Naive thymus-derived CD4-positive, alpha-beta T cell (primary cell): Measurements from ENCODE around the gene HS6ST3. TPM values are rescaled to one million over a fixed set of nuclear protein-coding genes. Genes with fewer than 3 reads are reported as not detected.

Experiments used
- ATAC-seq: fragments of 150-1000 bp; cut with Tn5 transposase; 2 replicates; pipeline ENCODE4 v1.10.0; 2021; ENCODE audit warnings: mild to moderate bottlenecking, moderate library complexity
- CTCF ChIA-PET: fragments of 350-600 bp; sonication (Branson Sonifier 250); formaldehyde crosslinking; loops from one replicate; lab custom pipeline; 2021; ENCODE audit warnings: antibody characterized with exemption; lab: Charles Lee
- POLR2A ChIA-PET: fragments of 350-600 bp; sonication (Branson Sonifier 250); formaldehyde crosslinking; loops from one replicate; lab custom pipeline; 2021; ENCODE audit warnings: antibody characterized with exemption, inconsistent platforms; lab: Charles Lee
- DNase-seq, 9 donors: peaks; one replicate each; pipeline versions ENCODE4 v3.0.0 to v3.0.0-alpha.2; 2020 to 2022; ENCODE audit warnings: mixed read lengths in 1 of 9
- H3K27ac ChIP-seq: one replicate; pipeline ENCODE4 v1.7.0; 2013; ENCODE audit warnings: mild to moderate bottlenecking, low read depth, low read length, moderate library complexity
- H3K27me3 ChIP-seq, 2 donors: one replicate each; pipeline ENCODE4 v1.7.0; 2013; ENCODE audit warnings: low read length in 2 of 2, mild to moderate bottlenecking in 2 of 2, moderate library complexity in 2 of 2; ENCODE audit not compliant: control insufficient read depth in 2 of 2, insufficient read depth in 2 of 2
- H3K36me3 ChIP-seq, 3 experiments: 1 replicate in 2 of 3; 2 replicates in 1 of 3; pipeline ENCODE4 v1.7.0; 2013; ENCODE audit warnings: low read length in 3 of 3, mild to moderate bottlenecking in 3 of 3, moderate library complexity in 1 of 3; ENCODE audit not compliant: insufficient read depth in 3 of 3, control insufficient read depth in 2 of 3
- H3K4me1 ChIP-seq, 2 donors: one replicate each; pipeline ENCODE4 v1.7.0; 2013; ENCODE audit warnings: low read length in 2 of 2, mild to moderate bottlenecking in 2 of 2, moderate library complexity in 1 of 2; ENCODE audit not compliant: control insufficient read depth in 2 of 2, insufficient read depth in 2 of 2
- H3K4me3 ChIP-seq: 2 replicates; pipeline ENCODE4 v1.7.0; 2013; ENCODE audit warnings: mild to moderate bottlenecking, low read length
- H3K9me3 ChIP-seq, 3 experiments: 1 replicate in 2 of 3; 2 replicates in 1 of 3; pipeline ENCODE4 v1.7.0; 2013; ENCODE audit warnings: low read length in 3 of 3; ENCODE audit not compliant: control insufficient read depth in 2 of 3
- H3K27ac Mint-ChIP-seq, 9 donors: one replicate each; pipeline ENCODE4 v1.8.0; 2020 to 2022; ENCODE audit warnings: mixed read lengths in 9 of 9, mild to moderate bottlenecking in 8 of 9, moderate library complexity in 5 of 9, inconsistent platforms in 2 of 9
- H3K27me3 Mint-ChIP-seq, 5 donors: one replicate each; pipeline ENCODE4 v1.8.0; 2021 to 2022; ENCODE audit warnings: mixed read lengths in 5 of 5, mild to moderate bottlenecking in 1 of 5
- H3K36me3 Mint-ChIP-seq, 5 donors: one replicate each; pipeline ENCODE4 v1.8.0; 2020 to 2022; ENCODE audit warnings: mixed read lengths in 5 of 5, mild to moderate bottlenecking in 3 of 5, inconsistent platforms in 1 of 5
- H3K4me1 Mint-ChIP-seq, 7 donors: one replicate each; pipeline ENCODE4 v1.8.0; 2020 to 2022; ENCODE audit warnings: mixed read lengths in 7 of 7, mild to moderate bottlenecking in 3 of 7, inconsistent platforms in 1 of 7
- H3K4me3 Mint-ChIP-seq, 10 donors: one replicate each; pipeline ENCODE4 v1.8.0; 2020 to 2022; ENCODE audit warnings: mild to moderate bottlenecking in 10 of 10, mixed read lengths in 10 of 10, moderate library complexity in 6 of 10, inconsistent platforms in 2 of 10
- H3K9me3 Mint-ChIP-seq, 11 donors: one replicate each; pipeline ENCODE4 v1.8.0; 2020 to 2022; ENCODE audit warnings: mixed read lengths in 11 of 11, mild to moderate bottlenecking in 4 of 11, inconsistent platforms in 1 of 11, moderate library complexity in 1 of 11
- intact Hi-C, 2 donors: fragments of 100-400 bp; cut with micrococcal nuclease; formaldehyde crosslinking; loops; one replicate each; pipeline ENCODE4 v1.15.1; 2023
- polyA plus RNA-seq, 2 donors: library from polyadenylated mRNA; unstranded; fragments of 300-500 nt; fragmentation: Illumina TruSeq; gene quantifications; one replicate each; pipeline ENCODE4 v1.2.3, GENCODE V29; 2021
- total RNA-seq, 6 experiments: library from RNA in 5 of 6; stranded (reverse) in 5 of 6; gene quantifications; 1 replicate in 5 of 6; 2 replicates in 1 of 6; pipeline ENCODE4 v1.2.3 and lab custom pipeline; 2021 to 2026

Gene HS6ST3
- total and polyA plus RNA-seq, 7 experiments from 2014 or later = not detected

GRCh38 chr13:96796091-96796633 lies 706.3 kb downstream of the HS6ST3 start:
- peaks cover 0 to 7% (median 0%) of the 10 kb centered on the region in 11 donors for H3K9me3 Mint-ChIP-seq
- H3K4me3 Mint-ChIP-seq = no peak overlapping the region
- ATAC-seq (no peak), DNase-seq (no peak)
- Histone ChIP-seq H3K4me3 (no peak overlapping the region), H3K9me3 (no peaks in the 10 kb centered on the region), H3K36me3 (no peaks in the 10 kb centered on the region), H3K27ac (no peak overlapping the region), H3K4me1 (no peaks in the 10 kb centered on the region), H3K27me3 (no peaks in the 10 kb centered on the region)
- H3K27ac Mint-ChIP-seq = no peak overlapping the region
- no peaks in the 10 kb centered on the region for H3K36me3 Mint-ChIP-seq
- no peaks in the 10 kb centered on the region for H3K27me3 Mint-ChIP-seq
- ChIA-PET POLR2A (no interaction called here), CTCF (no interaction called here)
- intact Hi-C loops = no loop called here
- no peaks in the 10 kb centered on the region for H3K4me1 Mint-ChIP-seq

GRCh38 chr13:96797136-96797535 lies 707.2 kb downstream of the HS6ST3 start:
- no peaks in the 10 kb centered on the region for H3K36me3 ChIP-seq
- H3K4me1 Mint-ChIP-seq = no peaks in the 10 kb centered on the region
- ChIA-PET CTCF (no interaction called here), POLR2A (no interaction called here)
- H3K4me1 ChIP-seq = no peaks in the 10 kb centered on the region
- H3K27me3 ChIP-seq = no peaks in the 10 kb centered on the region
- H3K9me3 ChIP-seq = no peaks in the 10 kb centered on the region
- intact Hi-C loops = no loop called here
- no peak overlapping the region for H3K4me3 ChIP-seq
- DNase-seq (no peak), ATAC-seq (no peak)
- no peak overlapping the region for H3K27ac Mint-ChIP-seq
- no peaks in the 10 kb centered on the region for H3K36me3 Mint-ChIP-seq
- peaks cover 0 to 6% (median 0%) of the 10 kb centered on the region in 11 donors for H3K9me3 Mint-ChIP-seq
- no peaks in the 10 kb centered on the region for H3K27me3 Mint-ChIP-seq
- H3K27ac ChIP-seq = no peak overlapping the region
- no peak overlapping the region for H3K4me3 Mint-ChIP-seq

- intact Hi-C loops = no loop called here
- no peaks in the 10 kb centered on the region for H3K9me3 ChIP-seq
- H3K36me3 Mint-ChIP-seq = no peaks in the 10 kb centered on the region
- no peak overlapping the region for H3K4me3 ChIP-seq
- DNase-seq (no peak), ATAC-seq (no peak)
- H3K27me3 Mint-ChIP-seq = no peaks in the 10 kb centered on the region
- H3K36me3 ChIP-seq = no peaks in the 10 kb centered on the region
- CTCF ChIA-PET = no interaction called here
- peaks cover 0 to 2% (median 0%) of the 10 kb centered on the region in 7 donors for H3K4me1 Mint-ChIP-seq
- H3K4me1 ChIP-seq = no peaks in the 10 kb centered on the region
- H3K27ac Mint-ChIP-seq = no peak overlapping the region
- H3K4me3 Mint-ChIP-seq = no peak overlapping the region
- POLR2A ChIA-PET = no interaction called here
- H3K27me3 ChIP-seq = no peaks in the 10 kb centered on the region
- peaks cover 0 to 17% (median 4%) of the 10 kb centered on the region in 11 donors for H3K9me3 Mint-ChIP-seq
- H3K27ac ChIP-seq = no peak overlapping the region
Observed at GRCh38 chr13:96803456-96804100, 713.7 kb downstream of the HS6ST3 start.

- intact Hi-C loops = no loop called here
- no peak overlapping the region for H3K4me3 ChIP-seq
- no peaks in the 10 kb centered on the region for H3K4me1 ChIP-seq
- H3K27me3 ChIP-seq = no peaks in the 10 kb centered on the region
- H3K27ac Mint-ChIP-seq = no peak overlapping the region
- no peak overlapping the region for H3K4me3 Mint-ChIP-seq
- DNase-seq (no peak), ATAC-seq (no peak)
- H3K27me3 Mint-ChIP-seq = no peaks in the 10 kb centered on the region
- CTCF ChIA-PET = no interaction called here
- no peaks in the 10 kb centered on the region for H3K36me3 Mint-ChIP-seq
- peaks cover 0 to 17% (median 4%) of the 10 kb centered on the region in 11 donors for H3K9me3 Mint-ChIP-seq
- no peak overlapping the region for H3K27ac ChIP-seq
- H3K9me3 ChIP-seq = no peaks in the 10 kb centered on the region
- POLR2A ChIA-PET = no interaction called here
- no peaks in the 10 kb centered on the region for H3K36me3 ChIP-seq
- peaks cover 0 to 2% (median 0%) of the 10 kb centered on the region in 7 donors for H3K4me1 Mint-ChIP-seq
Observed at GRCh38 chr13:96804174-96804573, 714.3 kb downstream of the HS6ST3 start.

- peaks cover 0 to 17% (median 4%) of the 10 kb centered on the region in 11 donors for H3K9me3 Mint-ChIP-seq
- Histone ChIP-seq H3K9me3 (no peaks in the 10 kb centered on the region), H3K27me3 (no peaks in the 10 kb centered on the region), H3K4me3 (no peak overlapping the region), H3K36me3 (no peaks in the 10 kb centered on the region), H3K4me1 (no peaks in the 10 kb centered on the region), H3K27ac (no peak overlapping the region)
- peaks cover 0 to 2% (median 0%) of the 10 kb centered on the region in 7 donors for H3K4me1 Mint-ChIP-seq
- no peaks in the 10 kb centered on the region for H3K27me3 Mint-ChIP-seq
- CTCF ChIA-PET = no interaction called here
- POLR2A ChIA-PET = no interaction called here
- no peak overlapping the region for H3K4me3 Mint-ChIP-seq
- H3K36me3 Mint-ChIP-seq = no peaks in the 10 kb centered on the region
- ATAC-seq = no peak
- no peak overlapping the region for H3K27ac Mint-ChIP-seq
- no peak for DNase-seq
- intact Hi-C loops = no loop called here
Observed at GRCh38 chr13:96806746-96807145, 716.8 kb downstream of the HS6ST3 start.

- Histone ChIP-seq H3K27ac (no peak overlapping the region), H3K9me3 (no peaks in the 10 kb centered on the region), H3K27me3 (no peaks in the 10 kb centered on the region), H3K4me3 (no peak overlapping the region), H3K4me1 (no peaks in the 10 kb centered on the region), H3K36me3 (no peaks in the 10 kb centered on the region)
- Mint-ChIP-seq H3K9me3 (peaks cover 0 to 13% (median 4%) of the 10 kb centered on the region in 11 donors), H3K36me3 (no peaks in the 10 kb centered on the region), H3K4me3 (no peak overlapping the region), H3K27ac (no peak overlapping the region), H3K4me1 (peaks cover 0 to 2% (median 0%) of the 10 kb centered on the region in 7 donors), H3K27me3 (no peaks in the 10 kb centered on the region)
- ChIA-PET CTCF (no interaction called here), POLR2A (no interaction called here)
- DNase-seq (no peak), ATAC-seq (no peak)
- intact Hi-C loops = loop anchor here in 1 of 2 donors (10.0 kb wide), 1 partner anchor 1185 kb away; no protein-coding TSS in a partner anchor
Observed at GRCh38 chr13:96809366-96810096, 719.6 kb downstream of the HS6ST3 start.
